MM.1S (cell line): ENCODE measurements around the gene ZFP64.

Experiments used
- DNase-seq: peaks from one replicate; pipeline ENCODE4 v3.0.0-alpha.2; 2015
- H2AFZ ChIP-seq: fragments of 300-600 bp; sonication (generic); 2 replicates; pipeline ENCODE4 v1.6.0; 2016; ENCODE audit warnings: antibody characterized with exemption, low read length
- H3F3A ChIP-seq: fragments of 300-600 bp; sonication (generic); 2 replicates; pipeline ENCODE4 v1.6.1; 2016; ENCODE audit warnings: mild to moderate bottlenecking, antibody characterized with exemption, low read length, moderate library complexity, mixed read lengths; ENCODE audit not compliant: insufficient read depth
- H3K27ac ChIP-seq: fragments of 300-600 bp; sonication (generic); 2 replicates; pipeline ENCODE4 v1.5.1; 2016; ENCODE audit warnings: mild to moderate bottlenecking, low read length
- H3K27me3 ChIP-seq: fragments of 300-600 bp; sonication (generic); replicated peaks from 2 replicates; pipeline ENCODE4 v1.6.0; 2016; ENCODE audit warnings: low read length; ENCODE audit not compliant: insufficient read depth
- H3K36me3 ChIP-seq: fragments of 300-600 bp; sonication (generic); replicated peaks from 2 replicates; pipeline ENCODE4 v1.6.1; 2016; ENCODE audit warnings: mild to moderate bottlenecking, low read length, mixed read lengths; ENCODE audit not compliant: insufficient read depth
- H3K4me1 ChIP-seq: fragments of 300-600 bp; sonication (generic); 2 replicates; pipeline ENCODE4 v1.6.1; 2016; ENCODE audit warnings: low read length, mixed read lengths
- H3K4me2 ChIP-seq: fragments of 300-600 bp; sonication (generic); 2 replicates; pipeline ENCODE4 v1.6.0; 2016; ENCODE audit warnings: low read depth, low read length
- H3K4me3 ChIP-seq: fragments of 300-600 bp; sonication (generic); 2 replicates; pipeline ENCODE4 v1.5.1; 2016; ENCODE audit warnings: low read length, mixed read lengths
- H3K79me2 ChIP-seq: fragments of 300-600 bp; sonication (generic); 2 replicates; pipeline ENCODE4 v1.6.1; 2016; ENCODE audit warnings: mixed run types, low read length, mixed read lengths
- H3K9ac ChIP-seq: fragments of 300-600 bp; sonication (generic); 2 replicates; pipeline ENCODE4 v1.6.1; 2016; ENCODE audit warnings: low read length, mixed read lengths
- H3K9me2 ChIP-seq: fragments of 300-600 bp; sonication (generic); replicated peaks from 2 replicates; pipeline ENCODE4 v1.6.1; 2016; ENCODE audit warnings: mild to moderate bottlenecking, low read length, mixed read lengths; ENCODE audit not compliant: insufficient read depth
- H3K9me3 ChIP-seq: fragments of 300-600 bp; sonication (generic); replicated peaks from 2 replicates; pipeline ENCODE4 v1.6.1; 2016; ENCODE audit warnings: mild to moderate bottlenecking, low read length, mixed read lengths; ENCODE audit not compliant: insufficient read depth
- H4K20me1 ChIP-seq: fragments of 300-600 bp; sonication (generic); 2 replicates; pipeline ENCODE4 v1.6.1; 2016; ENCODE audit warnings: mild to moderate bottlenecking, low read length, moderate library complexity, mixed read lengths; ENCODE audit not compliant: insufficient read depth
- CTCF ChIP-seq: fragments of 300-600 bp; sonication (generic); IDR thresholded peaks from 2 replicates; pipeline ENCODE4 v1.5.1; 2016; ENCODE audit warnings: antibody characterized with exemption, low read length, mixed read lengths
- EZH2 ChIP-seq: fragments of 300-600 bp; sonication (generic); optimal IDR thresholded peaks from 2 replicates; pipeline ENCODE3; 2017; ENCODE audit warnings: low read depth, mild to moderate bottlenecking, antibody characterized with exemption, low read length, mixed read lengths
- EZH2phosphoT487 ChIP-seq: fragments of 300-600 bp; sonication (generic); IDR thresholded peaks from 2 replicates; pipeline ENCODE4 v1.6.1; 2018; ENCODE audit warnings: antibody characterized with exemption, low read length

ZFP64 gene

GRCh38 chr20:52204136-52204535 lies 12.6 kb upstream of the ZFP64 start:
- Histone ChIP-seq H3K4me2 (no peak overlapping the region), H2AFZ (no peak overlapping the region), H3F3A (no peaks in the 10 kb centered on the region), H3K9me2 (no peaks in the 10 kb centered on the region), H3K4me3 (no peak overlapping the region), H3K27ac (no peak overlapping the region), H3K9ac (no peak overlapping the region), H3K36me3 (no peaks in the 10 kb centered on the region), H3K9me3 (no peaks in the 10 kb centered on the region), H3K27me3 (no peaks in the 10 kb centered on the region), H4K20me1 (no peaks in the 10 kb centered on the region), H3K4me1 (no peaks in the 10 kb centered on the region), H3K79me2 (no peaks in the 10 kb centered on the region)
- no peak for TF ChIP-seq CTCF
- TF ChIP-seq EZH2 = no peak
- no peak for TF ChIP-seq EZH2phosphoT487
- no peak for DNase-seq

GRCh38 chr20:52201395-52201794 lies 9.8 kb upstream of the ZFP64 start:
- Histone ChIP-seq H3K79me2 (no peaks in the 10 kb centered on the region), H4K20me1 (no peaks in the 10 kb centered on the region), H3K27ac (no peak overlapping the region), H3K36me3 (no peaks in the 10 kb centered on the region), H3K4me1 (no peaks in the 10 kb centered on the region), H2AFZ (no peak overlapping the region), H3K27me3 (no peaks in the 10 kb centered on the region), H3K4me3 (no peak overlapping the region), H3K9me2 (no peaks in the 10 kb centered on the region), H3F3A (no peaks in the 10 kb centered on the region), H3K9me3 (no peaks in the 10 kb centered on the region), H3K9ac (no peak overlapping the region), H3K4me2 (no peak overlapping the region)
- DNase-seq = no peak
- TF ChIP-seq EZH2phosphoT487 (no peak), CTCF (no peak), EZH2 (no peak)

- no peaks in the 10 kb centered on the region for H3K36me3 ChIP-seq
- H3F3A ChIP-seq = no peaks in the 10 kb centered on the region
- no peaks in the 10 kb centered on the region for H3K9me2 ChIP-seq
- H3K4me3 ChIP-seq = no peak overlapping the region
- H3K9me3 ChIP-seq = no peaks in the 10 kb centered on the region
- no peak overlapping the region for H3K27ac ChIP-seq
- H3K4me1 ChIP-seq = no peaks in the 10 kb centered on the region
- no peaks in the 10 kb centered on the region for H4K20me1 ChIP-seq
- no peak overlapping the region for H2AFZ ChIP-seq
- no peaks in the 10 kb centered on the region for H3K79me2 ChIP-seq
- no peak overlapping the region for H3K9ac ChIP-seq
- H3K27me3 ChIP-seq = no peaks in the 10 kb centered on the region
- TF ChIP-seq EZH2phosphoT487 (no peak), CTCF (no peak), EZH2 (no peak)
- H3K4me2 ChIP-seq = no peak overlapping the region
- DNase-seq = no peak
Observed at GRCh38 chr20:52200870-52201269, 9.3 kb upstream of the ZFP64 start.
